SK-N-SH (cell line): ENCODE measurements around the gene CIAO1. TPM values are rescaled to one million over a fixed set of nuclear protein-coding genes. Genes with fewer than 3 reads are reported as not detected.

Experiments used
- CTCF ChIA-PET: fragments of 300-600, 350-600 bp; formaldehyde crosslinking; extraction: SDS; loops from one replicate; lab custom pipeline; 2021; lab: Yijun Ruan, JAX
- POLR2A ChIA-PET: fragments of 350-600 bp; sonication (Branson Sonifier 250); formaldehyde crosslinking; extraction: SDS; loops from one replicate; lab custom pipeline; 2020; ENCODE audit warnings: antibody characterized with exemption, inconsistent platforms; lab: Yijun Ruan, JAX
- DNase-seq: peaks from one replicate; pipeline ENCODE4 v3.0.0; 2012
- H2AFZ ChIP-seq: fragments of 200-600 bp; sonication (generic); 2 replicates; pipeline ENCODE4 v1.8.1; 2016; ENCODE audit warnings: antibody characterized with exemption, mild to moderate bottlenecking, low read depth
- H3F3A ChIP-seq: fragments of 200-600 bp; sonication (generic); replicated peaks from 2 replicates; pipeline ENCODE3; 2016; ENCODE audit warnings: antibody characterized with exemption, mild to moderate bottlenecking; ENCODE audit not compliant: insufficient read depth
- H3K27ac ChIP-seq, 2 experiments: fragments of 200-500 bp in 1 of 2; fragments of 200-600 bp in 1 of 2; sonication (Bioruptor generic) in 1 of 2; sonication (generic), shearing (Covaris generic) in 1 of 2; 2 replicates each; pipeline versions ENCODE4 v1.5.1 to v1.6.1; 2014 to 2016; ENCODE audit warnings: low read depth in 2 of 2, inconsistent platforms in 1 of 2, low read length in 1 of 2, mild to moderate bottlenecking in 1 of 2, mixed read lengths in 1 of 2
- H3K27me3 ChIP-seq: fragments of 200-600 bp; sonication (generic), shearing (Covaris generic); 2 replicates; pipeline ENCODE4 v1.6.1; 2016; ENCODE audit warnings: mixed run types; ENCODE audit not compliant: insufficient read depth
- H3K36me3 ChIP-seq, 2 experiments: fragments of 200-500 bp in 1 of 2; fragments of 200-600 bp in 1 of 2; sonication (Bioruptor generic) in 1 of 2; sonication (generic) in 1 of 2; replicated peaks in 1 of 2; 2 replicates each; pipeline versions ENCODE3 to v1.5.1; 2014 to 2016; ENCODE audit warnings: low read length in 1 of 2, mild to moderate bottlenecking in 1 of 2; ENCODE audit not compliant: insufficient read depth in 2 of 2, control insufficient read depth in 1 of 2
- H3K4me1 ChIP-seq, 2 experiments: fragments of 200-500 bp in 1 of 2; fragments of 200-600 bp in 1 of 2; sonication (Bioruptor generic) in 1 of 2; sonication (generic), shearing (Covaris generic) in 1 of 2; 2 replicates each; pipeline versions ENCODE4 v1.5.1 to v1.6.1; 2014 to 2016; ENCODE audit warnings: low read depth in 1 of 2, low read length in 1 of 2, mixed run types in 1 of 2; ENCODE audit not compliant: insufficient read depth in 2 of 2, control insufficient read depth in 1 of 2
- H3K4me2 ChIP-seq: fragments of 200-600 bp; sonication (generic), shearing (Covaris generic); 2 replicates; pipeline ENCODE4 v1.6.1; 2017; ENCODE audit warnings: mixed run types
- H3K4me3 ChIP-seq, 2 experiments: fragments of 200-500 bp in 1 of 2; fragments of 200-600 bp in 1 of 2; sonication (Bioruptor generic) in 1 of 2; sonication (generic), shearing (Covaris generic) in 1 of 2; 2 replicates each; pipeline versions ENCODE4 v1.5.1 to v1.8.1; 2014 to 2016; ENCODE audit warnings: low read depth in 2 of 2, inconsistent platforms in 1 of 2, low read length in 1 of 2, mild to moderate bottlenecking in 1 of 2, mixed read lengths in 1 of 2, moderate library complexity in 1 of 2
- H3K79me2 ChIP-seq: fragments of 200-600 bp; sonication (generic); 2 replicates; pipeline ENCODE4 v1.8.1; 2017; ENCODE audit warnings: mild to moderate bottlenecking; ENCODE audit not compliant: insufficient read depth
- H3K9ac ChIP-seq: fragments of 200-600 bp; sonication (generic); 2 replicates; pipeline ENCODE4 v1.6.1; 2017; ENCODE audit warnings: mixed run types
- H3K9me2 ChIP-seq: fragments of 200-600 bp; sonication (generic); 2 replicates; pipeline ENCODE4 v1.6.1; 2017; ENCODE audit warnings: mixed run types
- H3K9me3 ChIP-seq: fragments of 200-600 bp; sonication (generic); 2 replicates; pipeline ENCODE4 v1.6.1; 2017; ENCODE audit warnings: mixed run types, mild to moderate bottlenecking, moderate library complexity
- H4K20me1 ChIP-seq: fragments of 200-600 bp; sonication (generic); 2 replicates; pipeline ENCODE4 v1.6.1; 2017; ENCODE audit warnings: mild to moderate bottlenecking, mixed run types; ENCODE audit not compliant: insufficient read depth
- CHD2 ChIP-seq: fragments of 150-350 bp; IDR thresholded peaks from 2 replicates; pipeline ENCODE4 v1.6.1; 2018; ENCODE audit warnings: low read length; ENCODE audit not compliant: partially characterized antibody
- ELF1 ChIP-seq: IDR thresholded peaks from 2 replicates; pipeline ENCODE4 v1.4.0; 2012
- EP300 ChIP-seq, 2 experiments: IDR thresholded peaks; 2 replicates each; pipeline versions ENCODE4 v1.4.0 to v1.6.1; 2012; ENCODE audit warnings: borderline replicate concordance in 1 of 2, low read depth in 1 of 2, low read length in 1 of 2
- FOSL2 ChIP-seq: IDR thresholded peaks from 2 replicates; pipeline ENCODE4 v1.4.0; 2012; ENCODE audit warnings: low read depth, mild to moderate bottlenecking, moderate library complexity, borderline replicate concordance
- FOXJ3 ChIP-seq: sonication (generic); formaldehyde crosslinking; IDR thresholded peaks from 2 replicates; pipeline ENCODE4 v1.5.1; 2020; ENCODE audit warnings: mild to moderate bottlenecking, missing genetic modification reagents
- GABPA ChIP-seq: IDR thresholded peaks from 2 replicates; pipeline ENCODE4 v1.4.0; 2012; ENCODE audit warnings: low read depth, mild to moderate bottlenecking
- GATA2 ChIP-seq: sonication (generic); formaldehyde crosslinking; IDR thresholded peaks from 2 replicates; pipeline ENCODE4 v1.5.0; 2020; ENCODE audit warnings: mild to moderate bottlenecking, missing genetic modification reagents
- MEF2A ChIP-seq: IDR thresholded peaks from 2 replicates; pipeline ENCODE4 v1.4.0; 2012; ENCODE audit warnings: low read depth, borderline replicate concordance
- RFX5 ChIP-seq: IDR thresholded peaks from 2 replicates; pipeline ENCODE4 v1.6.1; 2012; ENCODE audit warnings: mild to moderate bottlenecking, improper control_type of control experiment, low read length
- RXRA ChIP-seq: IDR thresholded peaks from 2 replicates; pipeline ENCODE4 v1.4.0; 2012; ENCODE audit warnings: low read depth, mild to moderate bottlenecking, borderline replicate concordance
- TEAD4 ChIP-seq: IDR thresholded peaks from 2 replicates; pipeline ENCODE4 v1.4.0; 2012; ENCODE audit warnings: mild to moderate bottlenecking, borderline replicate concordance; ENCODE audit not compliant: insufficient read depth
- YY1 ChIP-seq: IDR thresholded peaks from 2 replicates; pipeline ENCODE4 v1.4.0; 2012; ENCODE audit warnings: low read depth, mild to moderate bottlenecking
- WGBS: methylation state at CpG from one replicate; pipeline ENCODE4 v1.1.6; 2017; ENCODE audit warnings: low lambda C conversion rate; 5-methylcytosine and 5-hydroxymethylcytosine counted together
- polyA plus RNA-seq, 3 experiments: library from polyadenylated mRNA; depleted of rRNA; stranded (reverse); fragments of >200 nt; gene quantifications; 2 replicates each; pipeline ENCODE4 v1.2.3, GENCODE V29; 2012
- TF ChIP-seq, protein P1 (sequence below): fragments of 150-350 bp; IDR thresholded peaks from 2 replicates; pipeline ENCODE4 v1.6.1; 2017; ENCODE audit warnings: antibody characterized with exemption, low read length, low read depth, borderline replicate concordance
- TF ChIP-seq, protein P2 (sequence below): IDR thresholded peaks from 2 replicates; pipeline ENCODE4 v1.4.0; 2012; ENCODE audit warnings: low read depth
- TF ChIP-seq, protein P3 (sequence below): fragments of 200-600 bp; sonication (generic); IDR thresholded peaks from 2 replicates; pipeline ENCODE4 v1.6.1; 2017; ENCODE audit warnings: antibody characterized with exemption, mild to moderate bottlenecking, moderate library complexity
- TF ChIP-seq, protein P4 (sequence below): IDR thresholded peaks from 2 replicates; pipeline ENCODE4 v1.6.1; 2012; ENCODE audit warnings: mild to moderate bottlenecking, low read depth, low read length, moderate library complexity
- TF ChIP-seq, protein P5 (sequence below): IDR thresholded peaks from 2 replicates; pipeline ENCODE4; 2012

CIAO1 gene
- polyA plus RNA-seq, 1 of the 3 experiments (the other 2 are of a cell fraction), result 120 TPM

DNA sequence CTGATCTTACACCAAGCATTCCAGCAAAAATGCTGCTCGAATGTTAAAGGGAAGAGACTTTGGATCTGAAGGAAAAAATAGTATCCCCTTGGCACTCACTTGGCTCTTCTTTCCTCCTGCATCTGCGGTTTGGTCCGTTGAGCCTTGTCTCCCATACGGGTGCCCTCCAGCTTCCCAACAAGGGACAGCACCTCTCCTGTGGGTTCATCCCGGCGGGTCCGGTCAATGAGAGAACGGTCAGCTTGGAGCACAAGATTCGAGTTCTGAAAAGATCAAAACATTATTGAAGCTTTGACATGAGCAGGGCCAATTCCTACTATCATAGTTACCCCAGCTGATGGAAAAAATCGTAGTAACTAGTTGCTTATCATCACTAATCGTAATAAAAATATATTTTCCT lies 38.6 kb downstream of the CIAO1 start:
- Histone ChIP-seq H2AFZ (no peak overlapping the region), H3K9ac (peak overlapping the region; percentile 88), H3K27me3 (no peaks in the 10 kb centered on the region), H3F3A (no peaks in the 10 kb centered on the region), H3K4me1 (peaks cover 18 to 20% of the 10 kb centered on the region in 2 experiments), H3K9me3 (no peaks in the 10 kb centered on the region), H3K79me2 (peaks cover 63% of the 10 kb centered on the region), H4K20me1 (peaks cover 4% of the 10 kb centered on the region; the same call in 1 of the 2 replicates), H3K36me3 (peaks cover 45 to 47% of the 10 kb centered on the region in 2 experiments), H3K4me3 (peak overlapping the region; percentile 64 to 87), H3K9me2 (no peaks in the 10 kb centered on the region), H3K27ac (peak overlapping the region in 1 of 2 experiments; percentile 79; a peak in 2 of 4 replicates), H3K4me2 (peak overlapping the region; percentile 87)
- ChIA-PET CTCF (interaction anchor here (0.8 to 1.3 kb wide), 2 partner anchors 39 to 44 kb away, joined by 3 to 8 read pairs; partner anchors contain the start of genes CIAO1 and TMEM127), POLR2A (interaction anchor here (0.9 to 3.0 kb wide), 6 partner anchors 16 to 44 kb away, joined by 3 to 20 read pairs (median 4); partner anchors contain the start of gene ITPRIPL1)
- 19% methylated on average over 11 of the region's 11 CpGs for WGBS
- TF ChIP-seq GABPA, result no peak
- TF ChIP-seq, protein P1, sequence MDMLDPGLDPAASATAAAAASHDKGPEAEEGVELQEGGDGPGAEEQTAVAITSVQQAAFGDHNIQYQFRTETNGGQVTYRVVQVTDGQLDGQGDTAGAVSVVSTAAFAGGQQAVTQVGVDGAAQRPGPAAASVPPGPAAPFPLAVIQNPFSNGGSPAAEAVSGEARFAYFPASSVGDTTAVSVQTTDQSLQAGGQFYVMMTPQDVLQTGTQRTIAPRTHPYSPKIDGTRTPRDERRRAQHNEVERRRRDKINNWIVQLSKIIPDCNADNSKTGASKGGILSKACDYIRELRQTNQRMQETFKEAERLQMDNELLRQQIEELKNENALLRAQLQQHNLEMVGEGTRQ, result no peak
- TF ChIP-seq, protein P2, sequence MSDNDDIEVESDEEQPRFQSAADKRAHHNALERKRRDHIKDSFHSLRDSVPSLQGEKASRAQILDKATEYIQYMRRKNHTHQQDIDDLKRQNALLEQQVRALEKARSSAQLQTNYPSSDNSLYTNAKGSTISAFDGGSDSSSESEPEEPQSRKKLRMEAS, result no peak
- no peak for TF ChIP-seq CHD2
- TF ChIP-seq EP300 (IDR thresholded peaks at IDR 0.05; ENCODE audit: borderline replicate concordance in 1 of 2, low read depth in 1 of 2, low read length in 1 of 2), result no peak
- TF ChIP-seq, protein P3, sequence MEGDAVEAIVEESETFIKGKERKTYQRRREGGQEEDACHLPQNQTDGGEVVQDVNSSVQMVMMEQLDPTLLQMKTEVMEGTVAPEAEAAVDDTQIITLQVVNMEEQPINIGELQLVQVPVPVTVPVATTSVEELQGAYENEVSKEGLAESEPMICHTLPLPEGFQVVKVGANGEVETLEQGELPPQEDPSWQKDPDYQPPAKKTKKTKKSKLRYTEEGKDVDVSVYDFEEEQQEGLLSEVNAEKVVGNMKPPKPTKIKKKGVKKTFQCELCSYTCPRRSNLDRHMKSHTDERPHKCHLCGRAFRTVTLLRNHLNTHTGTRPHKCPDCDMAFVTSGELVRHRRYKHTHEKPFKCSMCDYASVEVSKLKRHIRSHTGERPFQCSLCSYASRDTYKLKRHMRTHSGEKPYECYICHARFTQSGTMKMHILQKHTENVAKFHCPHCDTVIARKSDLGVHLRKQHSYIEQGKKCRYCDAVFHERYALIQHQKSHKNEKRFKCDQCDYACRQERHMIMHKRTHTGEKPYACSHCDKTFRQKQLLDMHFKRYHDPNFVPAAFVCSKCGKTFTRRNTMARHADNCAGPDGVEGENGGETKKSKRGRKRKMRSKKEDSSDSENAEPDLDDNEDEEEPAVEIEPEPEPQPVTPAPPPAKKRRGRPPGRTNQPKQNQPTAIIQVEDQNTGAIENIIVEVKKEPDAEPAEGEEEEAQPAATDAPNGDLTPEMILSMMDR, result no peak
- TF ChIP-seq MEF2A, result no peak
- DNase-seq, result peak; percentile 26

DNA sequence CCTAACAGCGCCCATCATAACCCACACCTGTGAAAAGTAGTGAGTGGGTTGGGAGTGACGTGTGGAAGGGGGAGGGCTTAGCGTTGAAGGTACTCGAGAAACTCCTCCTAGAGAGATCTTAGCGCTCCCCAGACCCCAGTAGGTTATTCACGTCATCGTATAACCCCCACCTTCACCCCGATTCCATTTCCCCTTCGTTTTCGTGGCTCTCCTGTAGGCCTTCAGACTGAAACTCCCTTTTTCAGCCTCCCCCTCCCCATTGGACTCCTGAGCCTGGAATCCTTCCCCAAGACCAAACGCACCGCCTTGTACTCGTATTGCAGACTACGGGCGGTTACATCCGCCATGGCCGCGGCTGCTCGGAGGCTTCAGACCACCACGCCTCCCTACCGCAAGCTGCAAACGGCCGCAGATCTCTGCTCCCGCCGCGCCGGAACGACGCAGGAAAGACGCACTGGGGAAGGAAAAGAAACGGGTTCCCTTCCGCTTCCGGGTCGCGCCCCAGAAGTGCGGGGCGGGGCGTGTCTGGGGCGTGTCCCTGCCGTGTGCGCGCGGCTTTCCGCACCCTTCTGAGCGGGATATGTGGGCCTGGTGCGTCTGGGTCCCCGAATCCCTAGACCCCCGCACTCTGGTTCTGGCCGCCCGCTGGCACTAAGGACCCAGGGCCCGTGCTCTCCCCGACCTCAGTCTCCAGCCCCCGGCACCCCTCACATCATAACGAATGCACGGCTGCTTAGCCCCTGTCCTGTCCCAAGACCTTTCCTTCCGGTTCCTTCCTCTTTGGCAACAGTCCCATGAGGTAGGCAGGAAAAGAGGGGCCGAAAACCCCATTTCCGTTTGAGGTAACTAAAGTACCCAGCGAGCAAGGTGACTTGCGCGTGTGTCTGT lies 39.3 kb downstream of the CIAO1 start, which contains the start of gene SNRNP200:
Gene SNRNP200 (minus strand): TSS at position 456 of the 888 bp plus-strand sequence. CDS start 109 bp downstream, at position 347.
- Histone ChIP-seq H3K9ac (peak within 1 kb of the TSS; percentile 88), H3K27me3 (no peaks in the 10 kb centered on the region), H3K4me1 (peaks cover 18 to 20% of the 10 kb centered on the region in 2 experiments), H3F3A (no peaks in the 10 kb centered on the region), H3K36me3 (peaks cover 38 to 40% of the 10 kb centered on the region in 2 experiments), H3K4me2 (peak within 1 kb of the TSS; percentile 87), H4K20me1 (peaks cover 3% of the 10 kb centered on the region; the same call in 1 of the 2 replicates), H3K9me2 (no peaks in the 10 kb centered on the region), H2AFZ (peak within 1 kb of the TSS; percentile 80), H3K9me3 (no peaks in the 10 kb centered on the region), H3K79me2 (peaks cover 56% of the 10 kb centered on the region), H3K4me3 (peak within 1 kb of the TSS; percentile 64 to 87), H3K27ac (peak within 1 kb of the TSS; percentile 67 to 79)
- DNase-seq, result peak; percentile 91
- ChIA-PET POLR2A (interaction anchor here (0.7 to 3.0 kb wide), 7 partner anchors 16 to 44 kb away, joined by 3 to 20 read pairs (median 4); partner anchors contain the start of gene ITPRIPL1), CTCF (interaction anchor here (0.9 to 1.9 kb wide), 4 partner anchors 16 to 203 kb away, joined by 3 to 10 read pairs (median 7); partner anchors contain the start of genes CIAO1 and TMEM127)
- WGBS, result 1% methylated on average over 40 of the region's 61 CpGs
- TF ChIP-seq, protein P4, sequence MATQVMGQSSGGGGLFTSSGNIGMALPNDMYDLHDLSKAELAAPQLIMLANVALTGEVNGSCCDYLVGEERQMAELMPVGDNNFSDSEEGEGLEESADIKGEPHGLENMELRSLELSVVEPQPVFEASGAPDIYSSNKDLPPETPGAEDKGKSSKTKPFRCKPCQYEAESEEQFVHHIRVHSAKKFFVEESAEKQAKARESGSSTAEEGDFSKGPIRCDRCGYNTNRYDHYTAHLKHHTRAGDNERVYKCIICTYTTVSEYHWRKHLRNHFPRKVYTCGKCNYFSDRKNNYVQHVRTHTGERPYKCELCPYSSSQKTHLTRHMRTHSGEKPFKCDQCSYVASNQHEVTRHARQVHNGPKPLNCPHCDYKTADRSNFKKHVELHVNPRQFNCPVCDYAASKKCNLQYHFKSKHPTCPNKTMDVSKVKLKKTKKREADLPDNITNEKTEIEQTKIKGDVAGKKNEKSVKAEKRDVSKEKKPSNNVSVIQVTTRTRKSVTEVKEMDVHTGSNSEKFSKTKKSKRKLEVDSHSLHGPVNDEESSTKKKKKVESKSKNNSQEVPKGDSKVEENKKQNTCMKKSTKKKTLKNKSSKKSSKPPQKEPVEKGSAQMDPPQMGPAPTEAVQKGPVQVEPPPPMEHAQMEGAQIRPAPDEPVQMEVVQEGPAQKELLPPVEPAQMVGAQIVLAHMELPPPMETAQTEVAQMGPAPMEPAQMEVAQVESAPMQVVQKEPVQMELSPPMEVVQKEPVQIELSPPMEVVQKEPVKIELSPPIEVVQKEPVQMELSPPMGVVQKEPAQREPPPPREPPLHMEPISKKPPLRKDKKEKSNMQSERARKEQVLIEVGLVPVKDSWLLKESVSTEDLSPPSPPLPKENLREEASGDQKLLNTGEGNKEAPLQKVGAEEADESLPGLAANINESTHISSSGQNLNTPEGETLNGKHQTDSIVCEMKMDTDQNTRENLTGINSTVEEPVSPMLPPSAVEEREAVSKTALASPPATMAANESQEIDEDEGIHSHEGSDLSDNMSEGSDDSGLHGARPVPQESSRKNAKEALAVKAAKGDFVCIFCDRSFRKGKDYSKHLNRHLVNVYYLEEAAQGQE, result no peak; the same call in 1 of the 2 replicates
- TF ChIP-seq FOSL2 (no peak), RFX5 (no peak), ELF1 (peak; percentile 85), CHD2 (peak; percentile 71), YY1 (peak; percentile 75), FOXJ3 (CRISPR knock-in tag) (no peak), RXRA (no peak), EP300 (IDR thresholded peaks at IDR 0.05; ENCODE audit: borderline replicate concordance in 1 of 2, low read depth in 1 of 2, low read length in 1 of 2) (no peak), GATA2 (no peak), MEF2A (no peak), TEAD4 (no peak)
- TF ChIP-seq, protein P5, sequence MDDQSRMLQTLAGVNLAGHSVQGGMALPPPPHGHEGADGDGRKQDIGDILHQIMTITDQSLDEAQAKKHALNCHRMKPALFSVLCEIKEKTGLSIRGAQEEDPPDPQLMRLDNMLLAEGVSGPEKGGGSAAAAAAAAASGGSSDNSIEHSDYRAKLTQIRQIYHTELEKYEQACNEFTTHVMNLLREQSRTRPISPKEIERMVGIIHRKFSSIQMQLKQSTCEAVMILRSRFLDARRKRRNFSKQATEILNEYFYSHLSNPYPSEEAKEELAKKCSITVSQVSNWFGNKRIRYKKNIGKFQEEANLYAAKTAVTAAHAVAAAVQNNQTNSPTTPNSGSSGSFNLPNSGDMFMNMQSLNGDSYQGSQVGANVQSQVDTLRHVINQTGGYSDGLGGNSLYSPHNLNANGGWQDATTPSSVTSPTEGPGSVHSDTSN, result no peak
